GM13976 (cell line): Measurements from ENCODE around the gene ASB2.

Experiments used
- DNase-seq: peaks from one replicate; pipeline ENCODE4 v3.0.0; 2012; ENCODE audit warnings: low spot score
- CTCF ChIP-seq: IDR thresholded peaks from 2 replicates; pipeline ENCODE4 v1.5.1; 2012; ENCODE audit warnings: borderline replicate concordance, mild to moderate bottlenecking; ENCODE audit not compliant: insufficient read depth; ENCODE audit errors: extremely low read depth, missing control alignments, control extremely low read depth
- in situ Hi-C: fragments of 300-500 bp; cut with MboI; formaldehyde crosslinking; loops from one replicate; pipeline ENCODE4 v1.12.0; 2022; ENCODE audit warnings: low sequenced_read_pairs, mixed read lengths, inconsistent platforms; ENCODE audit not compliant: unreplicated experiment

ASB2 gene

DNA sequence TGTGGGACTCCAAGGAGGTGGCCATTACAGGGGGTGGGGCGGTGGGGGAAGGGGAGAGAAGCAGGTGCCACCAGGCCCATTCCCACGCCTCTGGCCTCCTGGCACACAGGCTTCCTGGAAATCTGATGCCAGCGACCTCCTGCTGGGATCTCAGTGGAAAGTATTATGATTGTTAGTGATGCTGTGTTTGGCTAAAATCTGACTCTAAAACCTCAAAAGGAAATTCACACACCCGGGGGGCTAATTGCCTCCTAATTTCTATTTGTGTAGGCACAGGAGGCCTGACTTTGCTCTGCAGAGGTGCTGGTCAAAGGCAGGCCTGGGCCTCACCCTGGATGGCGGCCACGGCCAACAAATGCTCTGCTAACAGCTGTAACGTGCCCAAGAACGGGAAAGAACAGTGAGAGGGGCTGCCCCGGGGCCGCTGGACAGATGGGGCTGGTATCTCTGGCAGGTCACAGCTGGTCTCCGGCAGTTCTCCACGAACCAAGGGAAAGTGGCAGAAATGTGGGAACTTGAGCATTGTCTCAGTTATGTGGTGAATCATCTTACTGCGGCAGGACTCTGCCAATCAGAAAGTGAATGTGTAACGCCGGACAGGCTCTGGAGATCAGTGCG, 35.0 kb downstream of the ASB2 start:
- in situ Hi-C loops, result loop anchor here (5.0 kb wide), 1 partner anchor 66 kb away; no protein-coding TSS in a partner anchor
- TF ChIP-seq CTCF, result no peak
- no peak for DNase-seq

DNA sequence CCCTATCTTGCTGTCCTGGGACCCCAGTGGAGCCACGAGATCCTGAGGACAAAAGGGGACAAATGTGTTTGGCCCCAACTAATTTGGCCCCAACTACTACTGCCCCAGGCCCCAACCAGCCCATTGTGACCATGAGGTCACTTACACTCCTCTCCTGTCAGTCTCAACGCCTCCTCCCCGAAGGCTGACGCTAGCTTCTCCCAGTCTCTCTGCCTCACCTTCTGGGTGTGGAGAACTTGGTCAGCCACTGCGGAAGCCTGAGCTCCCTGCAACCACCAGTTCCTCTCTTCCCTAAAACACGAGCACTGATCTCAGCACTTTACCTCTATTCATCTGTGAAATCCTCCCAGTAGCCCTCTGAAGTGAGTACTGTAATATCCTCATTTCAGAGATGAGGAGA, 35.9 kb downstream of the ASB2 start:
- in situ Hi-C loops, result loop anchor here (5.0 kb wide), 1 partner anchor 67 kb away; no protein-coding TSS in a partner anchor
- TF ChIP-seq CTCF, result no peak
- DNase-seq, result no peak

GRCh38 chr14:93939304-93940229, 36.8 kb downstream of the ASB2 start:
- peak; percentile 93 for DNase-seq
- peak; percentile 86 for TF ChIP-seq CTCF
- in situ Hi-C loops, result loop anchor here (5.0 to 10.0 kb wide), 2 partner anchors 68 to 185 kb away; partner anchors contain the start of gene IFI27L2

- no peak for DNase-seq
- in situ Hi-C loops, result loop anchor here (10.0 kb wide), 1 partner anchor 186 kb away; the partner anchor contains the start of gene IFI27L2
- TF ChIP-seq CTCF, result no peak
Measured at GRCh38 chr14:93938751-93939303, 37.5 kb downstream of the ASB2 start.

GRCh38 chr14:93937519-93937918, 38.9 kb downstream of the ASB2 start:
- no peak for TF ChIP-seq CTCF
- DNase-seq, result no peak
- in situ Hi-C loops, result loop anchor here (10.0 kb wide), 1 partner anchor 187 kb away; the partner anchor contains the start of gene IFI27L2

GRCh38 chr14:93936926-93937325, 39.4 kb downstream of the ASB2 start:
- in situ Hi-C loops, result loop anchor here (10.0 kb wide), 1 partner anchor 188 kb away; the partner anchor contains the start of gene IFI27L2
- no peak for DNase-seq
- TF ChIP-seq CTCF, result no peak
